OCI-LY3 (cell line): ENCODE data around the gene HOXB6.

ENCODE experiments used
- EZH2phosphoT487 ChIP-seq: fragments of 200-600 bp; shearing (Covaris generic); IDR thresholded peaks from 2 replicates; pipeline ENCODE4 v1.6.1; 2018; ENCODE audit warnings: antibody characterized with exemption, mixed run types, low read depth
- TF ChIP-seq, protein P1 (sequence below): fragments of 200-600, 300-600 bp; sonication (generic); IDR thresholded peaks from 2 replicates; pipeline ENCODE4 v1.5.1; 2014; ENCODE audit warnings: antibody characterized with exemption, low read length, low read depth

GRCh38 chr17:48613862-48614694, 9.3 kb upstream of the HOXB6 start:
- TF ChIP-seq, protein P1, sequence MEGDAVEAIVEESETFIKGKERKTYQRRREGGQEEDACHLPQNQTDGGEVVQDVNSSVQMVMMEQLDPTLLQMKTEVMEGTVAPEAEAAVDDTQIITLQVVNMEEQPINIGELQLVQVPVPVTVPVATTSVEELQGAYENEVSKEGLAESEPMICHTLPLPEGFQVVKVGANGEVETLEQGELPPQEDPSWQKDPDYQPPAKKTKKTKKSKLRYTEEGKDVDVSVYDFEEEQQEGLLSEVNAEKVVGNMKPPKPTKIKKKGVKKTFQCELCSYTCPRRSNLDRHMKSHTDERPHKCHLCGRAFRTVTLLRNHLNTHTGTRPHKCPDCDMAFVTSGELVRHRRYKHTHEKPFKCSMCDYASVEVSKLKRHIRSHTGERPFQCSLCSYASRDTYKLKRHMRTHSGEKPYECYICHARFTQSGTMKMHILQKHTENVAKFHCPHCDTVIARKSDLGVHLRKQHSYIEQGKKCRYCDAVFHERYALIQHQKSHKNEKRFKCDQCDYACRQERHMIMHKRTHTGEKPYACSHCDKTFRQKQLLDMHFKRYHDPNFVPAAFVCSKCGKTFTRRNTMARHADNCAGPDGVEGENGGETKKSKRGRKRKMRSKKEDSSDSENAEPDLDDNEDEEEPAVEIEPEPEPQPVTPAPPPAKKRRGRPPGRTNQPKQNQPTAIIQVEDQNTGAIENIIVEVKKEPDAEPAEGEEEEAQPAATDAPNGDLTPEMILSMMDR: no peak
- TF ChIP-seq EZH2phosphoT487: no peak
